NT2/D1 (cell line): ENCODE results near the gene CACNA1A.

Source experiments
- SUZ12 ChIP-seq: IDR thresholded peaks from 2 replicates; pipeline ENCODE4 v1.6.1; 2011; ENCODE audit not compliant: insufficient read length, insufficient read depth; ENCODE audit errors: extremely low read depth
- YY1 ChIP-seq: IDR thresholded peaks from 2 replicates; pipeline ENCODE4 v1.6.1; 2011; ENCODE audit not compliant: insufficient read length, insufficient read depth
- ZNF274 ChIP-seq: IDR thresholded peaks from 2 replicates; pipeline ENCODE4 v1.6.1; 2011; ENCODE audit warnings: mild to moderate bottlenecking, low read depth, low read length

- TF ChIP-seq SUZ12 (no peak), ZNF274 (no peak), YY1 (no peak)
These were observed 75.3 kb downstream of the CACNA1A start for GRCh38 chr19:13430790-13431582.
